Neutrophil (primary cell): ENCODE measurements around the gene ARHGEF4.

Experiments used
- H3K27ac ChIP-seq: fragments of 200-600 bp; sonication (generic); 2 replicates; pipeline ENCODE4 v1.5.1; 2016; ENCODE audit warnings: mild to moderate bottlenecking, moderate library complexity
- H3K27me3 ChIP-seq: fragments of 200-600 bp; sonication (generic); 2 replicates; pipeline ENCODE4 v1.6.0; 2016; ENCODE audit warnings: mild to moderate bottlenecking
- H3K36me3 ChIP-seq: fragments of 200-600 bp; sonication (generic); 2 replicates; pipeline ENCODE4 v1.5.1; 2017
- H3K4me1 ChIP-seq, 2 experiments: fragments of 200-600 bp in 1 of 2; sonication (generic) in 1 of 2; 1 replicate in 1 of 2; 2 replicates in 1 of 2; pipeline versions ENCODE4 v1.5.1 to v1.6.1; 2013 to 2016; ENCODE audit warnings: low read depth in 1 of 2, low read length in 1 of 2, mild to moderate bottlenecking in 1 of 2, moderate library complexity in 1 of 2; ENCODE audit not compliant: control insufficient read depth in 1 of 2, insufficient read depth in 1 of 2
- H3K4me3 ChIP-seq, 2 experiments: fragments of 200-600 bp in 1 of 2; sonication (generic) in 1 of 2; 1 replicate in 1 of 2; 2 replicates in 1 of 2; pipeline ENCODE4 v1.5.1; 2013 to 2016; ENCODE audit warnings: low read depth in 1 of 2, low read length in 1 of 2, mild to moderate bottlenecking in 1 of 2, moderate library complexity in 1 of 2
- H3K9me3 ChIP-seq: fragments of 200-600 bp; sonication (generic); 2 replicates; pipeline ENCODE4 v1.5.1; 2016
- TF ChIP-seq, protein P1 (sequence below): fragments of 200-600 bp; sonication (generic); IDR thresholded peaks from 2 replicates; pipeline ENCODE4 v1.5.1; 2016; ENCODE audit warnings: antibody characterized with exemption

ARHGEF4 gene

DNA sequence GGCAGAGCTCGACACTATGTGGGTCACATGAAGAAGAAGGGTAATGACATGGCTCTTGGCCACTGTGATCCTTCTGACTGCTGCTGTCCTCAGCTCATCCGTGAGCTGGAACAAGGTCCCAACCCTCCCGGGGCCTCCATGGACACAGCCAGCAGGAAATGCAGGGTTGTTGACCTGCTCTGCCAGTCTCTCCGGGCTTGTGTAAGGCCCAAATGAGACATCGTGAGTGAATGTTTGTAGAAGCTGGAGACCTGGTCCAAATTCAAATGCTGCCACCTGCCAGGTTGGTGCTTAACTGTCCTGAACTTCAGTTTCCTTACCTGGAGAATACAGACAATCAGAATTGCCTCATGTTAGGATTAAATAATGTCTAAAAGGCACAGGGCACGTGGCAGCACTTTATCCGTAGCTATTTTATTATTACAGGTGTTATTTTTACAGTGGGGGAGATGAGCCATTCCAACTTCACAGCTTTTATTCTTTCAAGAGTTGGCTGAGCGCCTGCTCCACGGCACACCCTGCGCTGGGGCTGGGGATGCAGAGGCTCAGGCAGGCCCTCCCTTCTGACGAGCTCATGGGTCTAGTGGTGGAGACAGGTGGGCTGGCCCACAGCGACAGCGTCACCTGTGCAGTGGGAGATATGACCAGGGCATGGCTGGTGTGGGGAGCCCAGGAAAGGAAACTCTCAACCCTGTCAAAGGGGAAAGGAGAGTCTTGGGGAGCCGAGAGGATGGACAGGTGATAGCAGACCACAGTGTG lies 15.1 kb downstream of the ARHGEF4 start:
- H3K27me3 ChIP-seq, result no peaks in the 10 kb centered on the region
- H3K27ac ChIP-seq, result no peak overlapping the region
- no peaks in the 10 kb centered on the region for H3K4me1 ChIP-seq
- TF ChIP-seq, protein P1, sequence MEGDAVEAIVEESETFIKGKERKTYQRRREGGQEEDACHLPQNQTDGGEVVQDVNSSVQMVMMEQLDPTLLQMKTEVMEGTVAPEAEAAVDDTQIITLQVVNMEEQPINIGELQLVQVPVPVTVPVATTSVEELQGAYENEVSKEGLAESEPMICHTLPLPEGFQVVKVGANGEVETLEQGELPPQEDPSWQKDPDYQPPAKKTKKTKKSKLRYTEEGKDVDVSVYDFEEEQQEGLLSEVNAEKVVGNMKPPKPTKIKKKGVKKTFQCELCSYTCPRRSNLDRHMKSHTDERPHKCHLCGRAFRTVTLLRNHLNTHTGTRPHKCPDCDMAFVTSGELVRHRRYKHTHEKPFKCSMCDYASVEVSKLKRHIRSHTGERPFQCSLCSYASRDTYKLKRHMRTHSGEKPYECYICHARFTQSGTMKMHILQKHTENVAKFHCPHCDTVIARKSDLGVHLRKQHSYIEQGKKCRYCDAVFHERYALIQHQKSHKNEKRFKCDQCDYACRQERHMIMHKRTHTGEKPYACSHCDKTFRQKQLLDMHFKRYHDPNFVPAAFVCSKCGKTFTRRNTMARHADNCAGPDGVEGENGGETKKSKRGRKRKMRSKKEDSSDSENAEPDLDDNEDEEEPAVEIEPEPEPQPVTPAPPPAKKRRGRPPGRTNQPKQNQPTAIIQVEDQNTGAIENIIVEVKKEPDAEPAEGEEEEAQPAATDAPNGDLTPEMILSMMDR, result no peak
- no peaks in the 10 kb centered on the region for H3K9me3 ChIP-seq
- H3K36me3 ChIP-seq, result no peaks in the 10 kb centered on the region
- no peak overlapping the region for H3K4me3 ChIP-seq

DNA sequence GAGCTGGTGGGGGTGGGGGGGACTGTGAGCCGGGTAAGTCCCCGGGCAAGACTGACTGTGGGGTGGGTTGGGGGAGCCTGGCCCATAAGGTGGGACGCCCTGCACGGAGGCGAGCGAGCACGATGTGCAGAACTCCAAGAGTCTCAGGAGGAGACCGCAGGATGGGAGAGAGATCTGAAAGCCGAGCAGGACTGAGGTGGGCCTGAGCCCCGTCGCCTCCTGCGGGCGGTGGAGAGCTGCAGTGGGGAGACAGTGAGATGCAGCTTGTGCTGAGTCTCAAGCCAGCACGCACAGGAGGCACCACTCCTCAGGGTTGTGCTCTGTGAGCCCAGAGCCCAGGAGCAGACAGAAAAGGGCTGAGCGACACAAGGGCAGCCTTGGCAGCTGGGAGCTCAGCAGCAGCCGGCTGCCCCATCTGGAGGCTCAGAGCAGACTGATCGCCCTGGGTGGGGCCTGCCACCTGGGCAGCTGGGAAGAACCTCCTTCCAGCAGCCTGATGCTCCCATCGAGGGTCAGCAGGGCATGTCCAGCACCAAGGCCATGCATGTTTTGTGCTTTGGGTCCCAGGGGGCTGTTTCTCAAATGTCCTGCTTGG lies 15.9 kb downstream of the ARHGEF4 start:
- TF ChIP-seq, protein P1, result no peak
- H3K4me1 ChIP-seq, result no peaks in the 10 kb centered on the region

GRCh38 chr2:130853391-130853790 lies 16.7 kb downstream of the ARHGEF4 start:
- no peak overlapping the region for H3K27ac ChIP-seq
- no peak overlapping the region for H3K4me3 ChIP-seq
- no peaks in the 10 kb centered on the region for H3K9me3 ChIP-seq
- no peaks in the 10 kb centered on the region for H3K27me3 ChIP-seq
- no peaks in the 10 kb centered on the region for H3K4me1 ChIP-seq
- H3K36me3 ChIP-seq, result no peaks in the 10 kb centered on the region
- TF ChIP-seq, protein P1, result no peak

More for the DNA sequence above, 15.9 kb downstream of the ARHGEF4 start:
- H3K27ac ChIP-seq, result no peak overlapping the region
- H3K27me3 ChIP-seq, result no peaks in the 10 kb centered on the region
- H3K9me3 ChIP-seq, result no peaks in the 10 kb centered on the region
- no peaks in the 10 kb centered on the region for H3K36me3 ChIP-seq
- H3K4me3 ChIP-seq, result no peak overlapping the region

DNA sequence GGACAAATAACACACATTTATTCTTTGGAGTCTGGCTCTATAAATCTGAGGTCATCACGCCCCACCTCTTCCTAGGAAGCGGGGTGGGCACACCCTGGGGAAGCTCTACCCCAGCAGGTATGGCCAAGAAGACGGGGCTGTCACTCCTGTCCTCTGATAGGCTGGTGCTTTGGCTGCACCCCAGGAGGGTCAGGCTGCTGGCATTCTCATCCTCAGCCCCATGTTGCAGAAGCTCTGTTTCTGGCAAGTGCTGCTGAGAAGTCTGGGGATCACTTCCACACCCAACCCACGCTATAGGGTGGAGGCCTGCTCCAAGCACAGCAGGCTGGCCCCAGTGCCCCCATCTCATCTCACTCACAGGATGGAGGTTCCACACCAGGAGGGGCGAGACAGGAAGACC lies 17.6 kb downstream of the ARHGEF4 start:
- Histone ChIP-seq H3K9me3 (no peaks in the 10 kb centered on the region), H3K27ac (no peak overlapping the region), H3K4me1 (no peaks in the 10 kb centered on the region), H3K27me3 (no peaks in the 10 kb centered on the region), H3K36me3 (no peaks in the 10 kb centered on the region), H3K4me3 (no peak overlapping the region)
- TF ChIP-seq, protein P1, result no peak

DNA sequence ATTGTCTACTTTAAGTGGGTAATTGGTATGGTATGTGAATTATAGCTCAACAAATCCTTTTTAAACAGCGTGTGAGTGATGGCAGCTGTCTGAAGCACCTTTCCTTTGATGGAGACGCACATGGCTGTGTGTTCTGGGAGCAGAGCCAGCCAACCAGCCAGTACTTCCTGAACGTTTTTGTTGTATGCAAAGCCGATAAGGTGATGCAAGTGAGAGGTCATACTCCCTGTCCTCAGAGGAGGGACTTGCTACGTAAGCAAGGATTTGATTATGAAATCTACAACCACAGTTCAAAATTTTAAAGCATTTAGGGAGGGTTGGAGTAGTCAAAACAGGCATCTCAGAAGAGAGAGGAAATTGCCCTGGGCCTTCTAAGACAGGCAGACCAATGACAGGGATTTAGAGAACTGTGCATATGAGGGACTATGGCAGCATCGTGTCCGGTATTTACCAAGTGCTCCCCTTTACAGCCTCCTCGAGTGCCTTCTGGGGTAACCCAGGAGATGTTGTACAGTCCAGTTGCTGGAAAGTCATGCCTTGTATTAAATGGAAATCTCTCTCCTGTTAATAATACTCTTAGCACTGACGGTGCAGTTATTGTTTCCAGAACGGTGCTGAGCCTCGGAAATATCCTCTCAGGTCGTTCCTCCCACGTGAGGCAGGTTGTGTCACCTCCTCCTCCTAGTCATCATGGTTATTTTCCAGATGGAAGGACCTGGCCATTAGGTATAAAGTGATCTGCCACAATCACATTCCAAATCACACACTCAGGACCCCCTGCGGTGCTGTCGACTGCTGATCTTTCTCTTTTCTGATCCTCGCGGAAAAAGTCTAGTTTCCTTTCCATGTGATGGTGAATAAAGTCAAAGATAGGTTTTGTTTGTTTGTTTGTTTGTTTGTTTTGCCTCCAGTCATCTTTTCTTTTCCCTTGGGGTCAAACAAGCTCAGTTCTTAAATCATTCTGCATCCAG lies 28.4 kb downstream of the ARHGEF4 start:
- Histone ChIP-seq H3K36me3 (no peaks in the 10 kb centered on the region), H3K4me3 (no peak overlapping the region), H3K27ac (no peak overlapping the region), H3K4me1 (peaks cover 0 to 27% of the 10 kb centered on the region in 2 experiments), H3K9me3 (no peaks in the 10 kb centered on the region), H3K27me3 (no peaks in the 10 kb centered on the region)
- TF ChIP-seq, protein P1, result no peak
